GM13977 (cell line): ENCODE measurements around the gene CELF6.

Experiments
- DNase-seq: peaks from one replicate; pipeline ENCODE4 v3.0.0; 2012; ENCODE audit warnings: low spot score
- in situ Hi-C: fragments of 300-500 bp; cut with MboI; formaldehyde crosslinking; loops from one replicate; pipeline ENCODE4 v1.12.0; 2022; ENCODE audit warnings: low sequenced_read_pairs, low pct_unique_long_range_greater_than_20kb, mixed read lengths, inconsistent platforms; ENCODE audit not compliant: unreplicated experiment
- TF ChIP-seq, protein P1 (sequence below): IDR thresholded peaks from 2 replicates; pipeline ENCODE4 v1.5.1; 2012; ENCODE audit warnings: mild to moderate bottlenecking, control low read depth; ENCODE audit not compliant: insufficient read depth; ENCODE audit errors: extremely low read depth, missing control alignments

The CELF6 gene

DNA sequence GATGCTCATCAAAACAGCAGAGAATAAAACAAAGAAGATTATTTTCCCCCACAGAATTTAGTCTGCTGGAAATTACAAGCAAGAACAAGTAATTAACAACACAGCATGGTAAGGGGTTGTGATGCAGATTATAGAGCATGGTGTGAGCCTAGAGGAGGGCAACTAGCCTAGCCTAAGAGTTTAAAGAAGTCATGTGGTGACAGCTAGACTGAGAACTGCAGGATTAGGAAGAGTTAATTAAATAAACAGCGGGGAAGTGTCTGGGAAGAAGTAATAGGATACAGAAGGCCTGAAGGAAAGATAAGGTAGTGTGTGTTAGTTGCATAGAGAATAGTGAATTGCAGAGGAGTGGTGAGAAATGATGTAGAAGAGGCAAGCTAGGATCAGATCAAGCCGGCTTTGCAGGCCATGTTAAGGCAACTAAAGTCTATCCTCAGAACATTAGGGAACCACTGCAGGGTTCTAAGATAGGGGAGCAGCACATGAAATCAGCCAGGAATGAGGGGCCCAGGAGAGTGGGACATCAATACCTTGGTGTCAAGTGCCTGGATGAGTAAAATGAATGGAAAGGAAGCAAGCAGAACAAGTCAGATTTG is 77.1 kb downstream of the CELF6 start:
- TF ChIP-seq, protein P1, sequence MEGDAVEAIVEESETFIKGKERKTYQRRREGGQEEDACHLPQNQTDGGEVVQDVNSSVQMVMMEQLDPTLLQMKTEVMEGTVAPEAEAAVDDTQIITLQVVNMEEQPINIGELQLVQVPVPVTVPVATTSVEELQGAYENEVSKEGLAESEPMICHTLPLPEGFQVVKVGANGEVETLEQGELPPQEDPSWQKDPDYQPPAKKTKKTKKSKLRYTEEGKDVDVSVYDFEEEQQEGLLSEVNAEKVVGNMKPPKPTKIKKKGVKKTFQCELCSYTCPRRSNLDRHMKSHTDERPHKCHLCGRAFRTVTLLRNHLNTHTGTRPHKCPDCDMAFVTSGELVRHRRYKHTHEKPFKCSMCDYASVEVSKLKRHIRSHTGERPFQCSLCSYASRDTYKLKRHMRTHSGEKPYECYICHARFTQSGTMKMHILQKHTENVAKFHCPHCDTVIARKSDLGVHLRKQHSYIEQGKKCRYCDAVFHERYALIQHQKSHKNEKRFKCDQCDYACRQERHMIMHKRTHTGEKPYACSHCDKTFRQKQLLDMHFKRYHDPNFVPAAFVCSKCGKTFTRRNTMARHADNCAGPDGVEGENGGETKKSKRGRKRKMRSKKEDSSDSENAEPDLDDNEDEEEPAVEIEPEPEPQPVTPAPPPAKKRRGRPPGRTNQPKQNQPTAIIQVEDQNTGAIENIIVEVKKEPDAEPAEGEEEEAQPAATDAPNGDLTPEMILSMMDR, result no peak
- in situ Hi-C loops, result no loop called here
- no peak for DNase-seq

DNA sequence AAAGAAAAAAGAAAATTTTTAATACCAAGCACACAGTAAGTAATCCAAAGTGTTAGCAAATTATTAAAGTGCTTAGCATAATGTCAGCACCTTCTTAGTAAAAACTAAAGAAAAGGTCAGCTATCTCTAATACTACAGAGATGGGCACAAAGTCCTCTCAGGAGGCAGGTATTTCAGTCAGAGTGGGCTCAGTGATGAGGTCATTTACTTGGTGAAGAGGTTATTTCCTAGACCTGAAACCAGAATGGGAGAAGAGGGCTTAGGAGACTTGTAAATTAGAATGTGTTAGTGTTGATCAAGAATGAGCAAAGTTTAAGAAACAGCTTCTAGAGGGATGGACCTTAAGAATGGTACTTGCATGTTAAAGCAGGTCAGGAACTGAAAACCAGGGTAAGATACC is 80.3 kb downstream of the CELF6 start:
- TF ChIP-seq, protein P1, result no peak
- no peak for DNase-seq
- in situ Hi-C loops, result no loop called here

- TF ChIP-seq, protein P1, result no peak
- no peak for DNase-seq
- in situ Hi-C loops, result no loop called here
These were observed 81.4 kb downstream of the CELF6 start for GRCh38 chr15:72238586-72238985.

GRCh38 chr15:72237853-72238224 is 82.1 kb downstream of the CELF6 start:
- TF ChIP-seq, protein P1, result no peak
- no peak for DNase-seq
- in situ Hi-C loops, result no loop called here

DNA sequence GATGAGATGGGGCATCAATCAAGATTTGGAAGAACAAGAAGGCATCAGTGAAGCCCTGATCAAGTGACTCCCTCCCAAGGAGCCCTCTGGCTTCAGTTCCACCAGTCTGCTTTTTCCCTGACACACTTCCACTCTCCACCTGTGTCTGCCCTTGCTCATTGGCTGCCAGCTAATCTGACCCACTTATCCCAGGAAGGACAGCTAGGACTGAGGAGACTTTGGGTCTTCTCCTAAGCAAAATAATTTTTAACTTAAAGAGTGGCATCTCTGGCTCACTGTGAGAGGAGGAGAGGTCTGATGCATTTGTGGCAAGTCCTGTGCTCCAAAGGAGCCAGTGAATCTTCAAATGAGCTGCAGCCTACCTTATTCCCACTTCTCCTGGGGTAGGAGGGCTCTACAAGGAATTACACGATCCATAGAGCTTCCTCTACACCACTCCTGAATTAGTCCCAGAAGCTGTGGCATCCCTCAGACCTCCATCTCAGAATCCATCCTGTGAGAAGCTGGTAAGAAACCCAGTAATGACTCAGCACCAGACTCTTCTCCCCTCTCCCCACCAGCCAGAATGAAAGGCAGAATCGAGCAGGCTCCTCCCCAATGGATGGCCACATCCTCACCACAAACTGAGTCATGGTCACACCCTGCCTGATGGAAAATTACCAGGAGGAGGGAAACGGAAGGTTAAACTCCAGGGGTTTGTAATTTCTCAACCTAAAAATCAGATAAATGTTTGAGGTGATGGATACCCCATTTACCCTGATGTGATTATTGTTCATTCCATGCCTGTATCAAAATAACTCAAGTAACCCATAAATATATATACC is 82.7 kb downstream of the CELF6 start:
- DNase-seq, result peak; percentile 44
- TF ChIP-seq, protein P1, result no peak
- in situ Hi-C loops, result no loop called here

GRCh38 chr15:72236381-72237003 is 83.5 kb downstream of the CELF6 start:
- in situ Hi-C loops, result no loop called here
- TF ChIP-seq, protein P1, result no peak
- no peak for DNase-seq
